ENCODE results near the gene TRERF1. TPM values are rescaled to one million over a fixed set of nuclear protein-coding genes. Genes with fewer than 3 reads are reported as not detected.

TRERF1 gene
- total and polyA plus RNA-seq, 2 experiments from 2014 or later, result 11.2 to 20.6 TPM

GRCh38 chr6:42410861-42411260, 40.9 kb downstream of the TRERF1 start (continued):
- TF ChIP-seq, protein P1, sequence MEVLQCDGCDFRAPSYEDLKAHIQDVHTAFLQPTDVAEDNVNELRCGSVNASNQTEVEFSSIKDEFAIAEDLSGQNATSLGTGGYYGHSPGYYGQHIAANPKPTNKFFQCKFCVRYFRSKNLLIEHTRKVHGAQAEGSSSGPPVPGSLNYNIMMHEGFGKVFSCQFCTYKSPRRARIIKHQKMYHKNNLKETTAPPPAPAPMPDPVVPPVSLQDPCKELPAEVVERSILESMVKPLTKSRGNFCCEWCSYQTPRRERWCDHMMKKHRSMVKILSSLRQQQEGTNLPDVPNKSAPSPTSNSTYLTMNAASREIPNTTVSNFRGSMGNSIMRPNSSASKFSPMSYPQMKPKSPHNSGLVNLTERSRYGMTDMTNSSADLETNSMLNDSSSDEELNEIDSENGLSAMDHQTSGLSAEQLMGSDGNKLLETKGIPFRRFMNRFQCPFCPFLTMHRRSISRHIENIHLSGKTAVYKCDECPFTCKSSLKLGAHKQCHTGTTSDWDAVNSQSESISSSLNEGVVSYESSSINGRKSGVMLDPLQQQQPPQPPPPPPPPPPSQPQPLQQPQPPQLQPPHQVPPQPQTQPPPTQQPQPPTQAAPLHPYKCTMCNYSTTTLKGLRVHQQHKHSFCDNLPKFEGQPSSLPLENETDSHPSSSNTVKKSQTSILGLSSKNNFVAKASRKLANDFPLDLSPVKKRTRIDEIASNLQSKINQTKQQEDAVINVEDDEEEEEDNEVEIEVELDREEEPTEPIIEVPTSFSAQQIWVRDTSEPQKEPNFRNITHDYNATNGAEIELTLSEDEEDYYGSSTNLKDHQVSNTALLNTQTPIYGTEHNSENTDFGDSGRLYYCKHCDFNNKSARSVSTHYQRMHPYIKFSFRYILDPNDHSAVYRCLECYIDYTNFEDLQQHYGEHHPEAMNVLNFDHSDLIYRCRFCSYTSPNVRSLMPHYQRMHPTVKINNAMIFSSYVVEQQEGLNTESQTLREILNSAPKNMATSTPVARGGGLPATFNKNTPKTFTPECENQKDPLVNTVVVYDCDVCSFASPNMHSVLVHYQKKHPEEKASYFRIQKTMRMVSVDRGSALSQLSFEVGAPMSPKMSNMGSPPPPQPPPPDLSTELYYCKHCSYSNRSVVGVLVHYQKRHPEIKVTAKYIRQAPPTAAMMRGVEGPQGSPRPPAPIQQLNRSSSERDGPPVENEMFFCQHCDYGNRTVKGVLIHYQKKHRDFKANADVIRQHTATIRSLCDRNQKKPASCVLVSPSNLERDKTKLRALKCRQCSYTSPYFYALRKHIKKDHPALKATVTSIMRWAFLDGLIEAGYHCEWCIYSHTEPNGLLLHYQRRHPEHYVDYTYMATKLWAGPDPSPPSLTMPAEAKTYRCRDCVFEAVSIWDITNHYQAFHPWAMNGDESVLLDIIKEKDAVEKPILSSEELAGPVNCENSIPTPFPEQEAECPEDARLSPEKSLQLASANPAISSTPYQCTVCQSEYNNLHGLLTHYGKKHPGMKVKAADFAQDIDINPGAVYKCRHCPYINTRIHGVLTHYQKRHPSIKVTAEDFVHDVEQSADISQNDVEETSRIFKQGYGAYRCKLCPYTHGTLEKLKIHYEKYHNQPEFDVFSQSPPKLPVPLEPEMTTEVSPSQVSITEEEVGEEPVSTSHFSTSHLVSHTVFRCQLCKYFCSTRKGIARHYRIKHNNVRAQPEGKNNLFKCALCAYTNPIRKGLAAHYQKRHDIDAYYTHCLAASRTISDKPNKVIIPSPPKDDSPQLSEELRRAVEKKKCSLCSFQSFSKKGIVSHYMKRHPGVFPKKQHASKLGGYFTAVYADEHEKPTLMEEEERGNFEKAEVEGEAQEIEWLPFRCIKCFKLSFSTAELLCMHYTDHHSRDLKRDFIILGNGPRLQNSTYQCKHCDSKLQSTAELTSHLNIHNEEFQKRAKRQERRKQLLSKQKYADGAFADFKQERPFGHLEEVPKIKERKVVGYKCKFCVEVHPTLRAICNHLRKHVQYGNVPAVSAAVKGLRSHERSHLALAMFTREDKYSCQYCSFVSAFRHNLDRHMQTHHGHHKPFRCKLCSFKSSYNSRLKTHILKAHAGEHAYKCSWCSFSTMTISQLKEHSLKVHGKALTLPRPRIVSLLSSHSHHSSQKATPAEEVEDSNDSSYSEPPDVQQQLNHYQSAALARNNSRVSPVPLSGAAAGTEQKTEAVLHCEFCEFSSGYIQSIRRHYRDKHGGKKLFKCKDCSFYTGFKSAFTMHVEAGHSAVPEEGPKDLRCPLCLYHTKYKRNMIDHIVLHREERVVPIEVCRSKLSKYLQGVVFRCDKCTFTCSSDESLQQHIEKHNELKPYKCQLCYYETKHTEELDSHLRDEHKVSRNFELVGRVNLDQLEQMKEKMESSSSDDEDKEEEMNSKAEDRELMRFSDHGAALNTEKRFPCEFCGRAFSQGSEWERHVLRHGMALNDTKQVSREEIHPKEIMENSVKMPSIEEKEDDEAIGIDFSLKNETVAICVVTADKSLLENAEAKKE (CRISPR knock-in tag; IDR thresholded peaks at IDR 0.05), result no peak
- TF ChIP-seq POLR2AphosphoS5 (IDR thresholded peaks at IDR 0.05; ENCODE audit: low read depth), result no peak

GRCh38 chr6:42409581-42409980, 42.1 kb downstream of the TRERF1 start:
- no peak overlapping the region for H2AFZ ChIP-seq
- no peak for ATAC-seq
- no peaks in the 10 kb centered on the region for H3K27me3 ChIP-seq (ENCODE audit: insufficient read depth)
- H3K27ac Mint-ChIP-seq, result no peak overlapping the region
- H3K4me1 ChIP-seq (ENCODE audit: insufficient read depth), result peaks cover 63% of the 10 kb centered on the region
- DNase-seq (ENCODE audit: low spot score), result no peak
- no peaks in the 10 kb centered on the region for H3K36me3 ChIP-seq (ENCODE audit: insufficient read depth)
- peaks cover 85% of the 10 kb centered on the region for H3K79me2 ChIP-seq (replicated peaks; ENCODE audit: insufficient read depth)
- H3K27ac ChIP-seq (ENCODE audit: low read depth), result no peak overlapping the region
- peaks cover 10% of the 10 kb centered on the region; the same call in 1 of the 2 replicates for H3F3A ChIP-seq (replicated peaks; ENCODE audit: low read depth)
- no peaks in the 10 kb centered on the region for H3K9me2 ChIP-seq (ENCODE audit: insufficient read depth)
- no peak overlapping the region for H3K4me3 ChIP-seq
- peaks cover 51% of the 10 kb centered on the region for H4K20me1 ChIP-seq (replicated peaks; ENCODE audit: insufficient read depth)
- H3K4me3 Mint-ChIP-seq, result no peak overlapping the region
- H3K4me1 Mint-ChIP-seq, result peaks cover 58% of the 10 kb centered on the region
- peaks cover 6% of the 10 kb centered on the region for H3K27me3 Mint-ChIP-seq (ENCODE audit: insufficient read depth, low read depth, poor library complexity)
- no peak overlapping the region for H3K4me2 ChIP-seq
- H3K9me3 Mint-ChIP-seq, result no peaks in the 10 kb centered on the region
- peaks cover 4% of the 10 kb centered on the region; the same call in 2 of the 3 replicates for H3K36me3 Mint-ChIP-seq (ENCODE audit: low read depth)
- TF ChIP-seq, protein P2, sequence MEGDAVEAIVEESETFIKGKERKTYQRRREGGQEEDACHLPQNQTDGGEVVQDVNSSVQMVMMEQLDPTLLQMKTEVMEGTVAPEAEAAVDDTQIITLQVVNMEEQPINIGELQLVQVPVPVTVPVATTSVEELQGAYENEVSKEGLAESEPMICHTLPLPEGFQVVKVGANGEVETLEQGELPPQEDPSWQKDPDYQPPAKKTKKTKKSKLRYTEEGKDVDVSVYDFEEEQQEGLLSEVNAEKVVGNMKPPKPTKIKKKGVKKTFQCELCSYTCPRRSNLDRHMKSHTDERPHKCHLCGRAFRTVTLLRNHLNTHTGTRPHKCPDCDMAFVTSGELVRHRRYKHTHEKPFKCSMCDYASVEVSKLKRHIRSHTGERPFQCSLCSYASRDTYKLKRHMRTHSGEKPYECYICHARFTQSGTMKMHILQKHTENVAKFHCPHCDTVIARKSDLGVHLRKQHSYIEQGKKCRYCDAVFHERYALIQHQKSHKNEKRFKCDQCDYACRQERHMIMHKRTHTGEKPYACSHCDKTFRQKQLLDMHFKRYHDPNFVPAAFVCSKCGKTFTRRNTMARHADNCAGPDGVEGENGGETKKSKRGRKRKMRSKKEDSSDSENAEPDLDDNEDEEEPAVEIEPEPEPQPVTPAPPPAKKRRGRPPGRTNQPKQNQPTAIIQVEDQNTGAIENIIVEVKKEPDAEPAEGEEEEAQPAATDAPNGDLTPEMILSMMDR (conservative IDR thresholded peaks at IDR 0.05; ENCODE audit: low read depth in 2 of 2), result no peak
- no peak for TF ChIP-seq CREB1 (CRISPR knock-in tag; IDR thresholded peaks at IDR 0.05; ENCODE audit: low read depth)
- TF ChIP-seq, protein P1 (CRISPR knock-in tag; IDR thresholded peaks at IDR 0.05), result no peak
- TF ChIP-seq STAT1 (IDR thresholded peaks at IDR 0.05; ENCODE audit: unreplicated experiment), result no peak
- no peak for TF ChIP-seq NANOG (IDR thresholded peaks at IDR 0.05; ENCODE audit: borderline replicate concordance)
- TF ChIP-seq ZNF114 (CRISPR knock-in tag; IDR thresholded peaks at IDR 0.05), result no peak
- TF ChIP-seq EZH2 (IDR thresholded peaks at IDR 0.05; ENCODE audit: low read depth, unreplicated experiment), result no peak

All from GM23338 (cell line).